Keratinocyte (primary cell): Measurements from ENCODE around the gene RPP14.

Experiments used
- EZH2 ChIP-seq: IDR thresholded peaks from one replicate; pipeline ENCODE4 v1.6.1; 2012; ENCODE audit warnings: inconsistent platforms, mild to moderate bottlenecking, low read length, moderate library complexity
- TF ChIP-seq, protein P1 (sequence below), 3 experiments: IDR thresholded peaks in 1 of 3; conservative IDR thresholded peaks in 1 of 3; optimal IDR thresholded peaks in 1 of 3; 2 replicates in 2 of 3; 3 replicates in 1 of 3; pipeline versions ENCODE3 to v1.5.1; 2011; ENCODE audit warnings: low read length in 3 of 3, mild to moderate bottlenecking in 3 of 3, moderate library complexity in 2 of 3, control low read depth in 1 of 3, inconsistent platforms in 1 of 3; ENCODE audit not compliant: insufficient read depth in 2 of 3; ENCODE audit errors: extremely low read depth in 1 of 3

DNA sequence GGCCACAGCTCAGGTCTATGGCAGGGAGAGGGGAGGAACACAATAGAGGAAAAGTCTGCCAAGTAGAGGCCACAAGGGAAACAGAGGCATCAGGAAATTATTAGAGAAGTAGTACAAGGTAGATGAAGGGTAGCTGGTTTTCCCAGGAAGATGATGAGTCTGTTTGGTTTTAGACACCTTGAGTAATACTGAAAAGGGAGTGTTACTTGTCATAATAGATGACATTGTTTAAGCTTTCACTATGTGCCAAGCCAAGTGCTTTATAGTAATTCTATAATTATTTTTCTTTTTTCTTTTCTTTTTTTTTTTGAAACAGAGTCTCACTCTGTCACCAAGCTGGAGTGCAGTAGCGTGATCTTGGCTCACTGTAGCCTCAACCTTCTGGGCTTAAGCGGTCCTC is 40.3 kb downstream of the RPP14 start:
- no peak for TF ChIP-seq EZH2
- TF ChIP-seq, protein P1, sequence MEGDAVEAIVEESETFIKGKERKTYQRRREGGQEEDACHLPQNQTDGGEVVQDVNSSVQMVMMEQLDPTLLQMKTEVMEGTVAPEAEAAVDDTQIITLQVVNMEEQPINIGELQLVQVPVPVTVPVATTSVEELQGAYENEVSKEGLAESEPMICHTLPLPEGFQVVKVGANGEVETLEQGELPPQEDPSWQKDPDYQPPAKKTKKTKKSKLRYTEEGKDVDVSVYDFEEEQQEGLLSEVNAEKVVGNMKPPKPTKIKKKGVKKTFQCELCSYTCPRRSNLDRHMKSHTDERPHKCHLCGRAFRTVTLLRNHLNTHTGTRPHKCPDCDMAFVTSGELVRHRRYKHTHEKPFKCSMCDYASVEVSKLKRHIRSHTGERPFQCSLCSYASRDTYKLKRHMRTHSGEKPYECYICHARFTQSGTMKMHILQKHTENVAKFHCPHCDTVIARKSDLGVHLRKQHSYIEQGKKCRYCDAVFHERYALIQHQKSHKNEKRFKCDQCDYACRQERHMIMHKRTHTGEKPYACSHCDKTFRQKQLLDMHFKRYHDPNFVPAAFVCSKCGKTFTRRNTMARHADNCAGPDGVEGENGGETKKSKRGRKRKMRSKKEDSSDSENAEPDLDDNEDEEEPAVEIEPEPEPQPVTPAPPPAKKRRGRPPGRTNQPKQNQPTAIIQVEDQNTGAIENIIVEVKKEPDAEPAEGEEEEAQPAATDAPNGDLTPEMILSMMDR (optimal IDR thresholded peaks at IDR 0.05 in 1 of 3, IDR thresholded peaks at IDR 0.05 in 1 of 3, conservative IDR thresholded peaks at IDR 0.05 in 1 of 3; ENCODE audit: extremely low read depth in 1 of 3, insufficient read depth in 2 of 3, low read length in 3 of 3) = no peak
